K562 (cell line): ENCODE measurements around the gene MCM9. TPM values are rescaled to one million over a fixed set of nuclear protein-coding genes. Genes with fewer than 3 reads are reported as not detected.

Source experiments
- ATF1 ChIP-seq, 2 experiments: fragments of 450-650 bp in 1 of 2; IDR thresholded peaks; 2 replicates each; pipeline ENCODE4 v1.6.1; 2016; ENCODE audit warnings: missing compliant biosample characterization in 1 of 2, missing genetic modification characterization in 1 of 2
- ESRRA ChIP-seq: fragments of 450-650 bp; IDR thresholded peaks from 2 replicates; pipeline ENCODE4 v1.6.1; 2014; ENCODE audit warnings: low read depth, mild to moderate bottlenecking, moderate library complexity, borderline replicate concordance
- HNRNPH1 ChIP-seq: fragments of 200-400 bp; formaldehyde crosslinking; optimal IDR thresholded peaks from 2 replicates; pipeline ENCODE3; 2017; ENCODE audit warnings: low read depth, mild to moderate bottlenecking, low read length, moderate library complexity
- MTA1 ChIP-seq: fragments of 450-650 bp; IDR thresholded peaks from 2 replicates; pipeline ENCODE4 v1.6.1; 2017; ENCODE audit warnings: borderline replicate concordance
- NFRKB ChIP-seq: fragments of 450-650 bp; IDR thresholded peaks from 2 replicates; pipeline ENCODE4 v1.6.1; 2016; ENCODE audit warnings: low read depth
- NFXL1 ChIP-seq: fragments of 450-650 bp; formaldehyde crosslinking; IDR thresholded peaks from 2 replicates; pipeline ENCODE4 v1.4.0; 2021; ENCODE audit warnings: mild to moderate bottlenecking
- PHF8 ChIP-seq: fragments of 200-600 bp; sonication (generic); IDR thresholded peaks from 2 replicates; pipeline ENCODE4 v1.6.1; 2012; ENCODE audit warnings: mixed run types, mild to moderate bottlenecking, inconsistent platforms, low read length, moderate library complexity, borderline replicate concordance
- RCOR1 ChIP-seq, 2 experiments: IDR thresholded peaks; 2 replicates each; pipeline ENCODE4 v1.6.1; 2012; ENCODE audit warnings: low read depth in 2 of 2, low read length in 2 of 2, borderline replicate concordance in 1 of 2, improper control_type of control experiment in 1 of 2
- STAT5B ChIP-seq: fragments of 250-450 bp; sonication (Bioruptor Pico); IDR thresholded peaks from 2 replicates; pipeline ENCODE4 v1.8.0; 2021; ENCODE audit warnings: mild to moderate bottlenecking, inconsistent platforms
- TAF15 ChIP-seq: fragments of 200-400 bp; formaldehyde crosslinking; IDR thresholded peaks from 2 replicates; pipeline ENCODE4 v1.6.1; 2017; ENCODE audit warnings: mild to moderate bottlenecking, low read depth, low read length, moderate library complexity
- TCFL5 ChIP-seq: fragments of 250-450 bp; sonication (Bioruptor Pico); conservative IDR thresholded peaks from 2 replicates; pipeline ENCODE4 v1.6.1; 2021; ENCODE audit warnings: mild to moderate bottlenecking, moderate library complexity, matching md5 sums
- TEAD2 ChIP-seq: fragments of 450-650 bp; IDR thresholded peaks from 2 replicates; pipeline ENCODE4 v1.6.1; 2016; ENCODE audit warnings: missing genetic modification characterization, control low read depth, missing compliant biosample characterization
- THRAP3 ChIP-seq: fragments of 450-650 bp; IDR thresholded peaks from 2 replicates; pipeline ENCODE4 v1.6.1; 2016; ENCODE audit warnings: mild to moderate bottlenecking, inconsistent platforms, borderline replicate concordance
- ZNF311 ChIP-seq: fragments of 250-450 bp; sonication (Bioruptor Pico); IDR thresholded peaks from 2 replicates; pipeline ENCODE4 v1.4.0; 2020; ENCODE audit warnings: mild to moderate bottlenecking, moderate library complexity
- polyA plus RNA-seq, 8 experiments: library from polyadenylated mRNA; depleted of rRNA in 4 of 8; stranded (reverse) in 5 of 8; unstranded in 3 of 8; fragments of >200 nt; fragmentation: Nextera tagmentation in 2 of 8; fragmentation: Illumina TruSeq in 1 of 8; extraction: Ambion mirVana in 2 of 8; extraction: Trizol in 1 of 8; gene quantifications; 2 replicates each; pipeline versions ENCODE4 v1.2.1 to v1.2.3, GENCODE V29; 2011 to 2014; ENCODE audit warnings: inconsistent platforms in 1 of 8, missing spikeins in 1 of 8
- total RNA-seq, 7 experiments: library from RNA; depleted of rRNA in 6 of 7; stranded (reverse); fragments of >200 nt in 6 of 7; fragmentation: Illumina TruSeq in 2 of 7; extraction: Trizol in 2 of 7; gene quantifications; 2 replicates each; pipeline versions ENCODE4 v1.2.1 to v1.2.3, GENCODE V29; 2011 to 2021; ENCODE audit warnings: low replicate concordance in 1 of 7
- TF ChIP-seq, protein P1 (sequence below): fragments of 450-650 bp; IDR thresholded peaks from 2 replicates; pipeline ENCODE4 v1.6.1; 2017; ENCODE audit warnings: antibody characterized with exemption, mild to moderate bottlenecking
- TF ChIP-seq, protein P2 (sequence below): fragments of 450-650 bp; formaldehyde crosslinking; IDR thresholded peaks from 2 replicates; pipeline ENCODE4 v1.4.0; 2022; ENCODE audit warnings: mild to moderate bottlenecking, moderate library complexity
- TF ChIP-seq, protein P3 (sequence below): fragments of 250-450 bp; sonication (Bioruptor Pico); IDR thresholded peaks from 2 replicates; pipeline ENCODE4 v1.8.0; 2022; ENCODE audit warnings: inconsistent platforms
- TF ChIP-seq, protein P4 (sequence below): fragments of 450-650 bp; IDR thresholded peaks from 2 replicates; pipeline ENCODE4 v1.6.1; 2016; ENCODE audit warnings: borderline replicate concordance

MCM9 gene
- total and polyA plus RNA-seq, 9 of the 15 experiments (the other 6 are each of a cell fraction or from before 2014, with no cell fraction given): 4.8 to 16.7 (median 11.6) TPM

DNA sequence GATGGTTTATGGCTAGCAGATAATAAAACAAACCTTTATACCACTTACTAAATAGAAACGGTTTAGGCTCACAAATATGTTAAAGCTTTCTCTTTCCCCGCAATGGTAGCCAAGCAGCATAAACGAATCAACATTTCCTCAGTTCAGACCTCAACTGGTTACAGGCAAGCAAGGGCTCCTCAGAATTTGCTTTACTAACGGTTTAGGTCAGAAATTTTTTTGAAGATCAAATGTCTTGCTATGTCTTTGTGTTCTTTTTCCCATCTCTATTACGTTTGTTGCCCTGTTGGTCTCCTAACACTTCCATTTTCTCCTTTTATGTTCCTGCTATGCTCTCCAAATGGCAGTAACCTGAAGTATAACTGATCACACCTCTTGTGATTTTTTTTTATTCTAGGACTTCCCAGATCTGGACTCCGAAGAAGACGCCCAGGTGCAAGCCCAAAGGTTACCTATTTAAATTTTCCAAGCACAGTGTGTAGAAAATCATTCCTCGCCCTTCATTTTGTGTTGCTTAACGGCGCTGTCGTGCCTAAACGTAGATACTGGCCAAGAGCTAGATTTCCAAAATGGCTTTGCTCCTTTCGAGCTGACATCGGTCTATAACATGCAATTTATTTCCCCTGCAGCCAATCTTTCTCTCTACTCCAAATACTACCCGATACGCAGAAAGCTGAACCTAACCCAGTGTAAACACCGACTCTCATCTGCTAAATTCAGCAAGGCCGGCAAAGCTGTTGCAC is 41.7 kb downstream of the MCM9 start (continued):
- TF ChIP-seq, protein P1, sequence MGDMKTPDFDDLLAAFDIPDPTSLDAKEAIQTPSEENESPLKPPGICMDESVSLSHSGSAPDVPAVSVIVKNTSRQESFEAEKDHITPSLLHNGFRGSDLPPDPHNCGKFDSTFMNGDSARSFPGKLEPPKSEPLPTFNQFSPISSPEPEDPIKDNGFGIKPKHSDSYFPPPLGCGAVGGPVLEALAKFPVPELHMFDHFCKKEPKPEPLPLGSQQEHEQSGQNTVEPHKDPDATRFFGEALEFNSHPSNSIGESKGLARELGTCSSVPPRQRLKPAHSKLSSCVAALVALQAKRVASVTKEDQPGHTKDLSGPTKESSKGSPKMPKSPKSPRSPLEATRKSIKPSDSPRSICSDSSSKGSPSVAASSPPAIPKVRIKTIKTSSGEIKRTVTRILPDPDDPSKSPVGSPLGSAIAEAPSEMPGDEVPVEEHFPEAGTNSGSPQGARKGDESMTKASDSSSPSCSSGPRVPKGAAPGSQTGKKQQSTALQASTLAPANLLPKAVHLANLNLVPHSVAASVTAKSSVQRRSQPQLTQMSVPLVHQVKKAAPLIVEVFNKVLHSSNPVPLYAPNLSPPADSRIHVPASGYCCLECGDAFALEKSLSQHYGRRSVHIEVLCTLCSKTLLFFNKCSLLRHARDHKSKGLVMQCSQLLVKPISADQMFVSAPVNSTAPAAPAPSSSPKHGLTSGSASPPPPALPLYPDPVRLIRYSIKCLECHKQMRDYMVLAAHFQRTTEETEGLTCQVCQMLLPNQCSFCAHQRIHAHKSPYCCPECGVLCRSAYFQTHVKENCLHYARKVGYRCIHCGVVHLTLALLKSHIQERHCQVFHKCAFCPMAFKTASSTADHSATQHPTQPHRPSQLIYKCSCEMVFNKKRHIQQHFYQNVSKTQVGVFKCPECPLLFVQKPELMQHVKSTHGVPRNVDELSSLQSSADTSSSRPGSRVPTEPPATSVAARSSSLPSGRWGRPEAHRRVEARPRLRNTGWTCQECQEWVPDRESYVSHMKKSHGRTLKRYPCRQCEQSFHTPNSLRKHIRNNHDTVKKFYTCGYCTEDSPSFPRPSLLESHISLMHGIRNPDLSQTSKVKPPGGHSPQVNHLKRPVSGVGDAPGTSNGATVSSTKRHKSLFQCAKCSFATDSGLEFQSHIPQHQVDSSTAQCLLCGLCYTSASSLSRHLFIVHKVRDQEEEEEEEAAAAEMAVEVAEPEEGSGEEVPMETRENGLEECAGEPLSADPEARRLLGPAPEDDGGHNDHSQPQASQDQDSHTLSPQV: peak; percentile 61; the same call in 1 of the 2 replicates
- TF ChIP-seq ATF1 (CRISPR knock-in tag; IDR thresholded peaks at IDR 0.05) (no peak), ATF1 (tag; IDR thresholded peaks at IDR 0.05) (peak; percentile 40; the same call in 1 of the 2 replicates), NFXL1 (CRISPR knock-in tag) (0 out of 2 replicates have a peak, but pooled peaks have one; percentile 43), RCOR1 (IDR thresholded peaks at IDR 0.05; ENCODE audit: borderline replicate concordance in 1 of 2, low read depth in 2 of 2, low read length in 2 of 2) (no peak; a peak in 1 of 4 replicates), MTA1 (no peak), PHF8 (no peak; the same call in 1 of the 2 replicates), HNRNPH1 (no peak), TCFL5 (CRISPR knock-in tag) (no peak), TEAD2 (0 out of 2 replicates have a peak, but pooled peaks have one; percentile 1), THRAP3 (no peak), TAF15 (no peak), STAT5B (CRISPR knock-in tag) (no peak), ESRRA (no peak), NFRKB (peak; percentile 94), ZNF311 (CRISPR knock-in tag) (no peak)
- TF ChIP-seq, protein P2, sequence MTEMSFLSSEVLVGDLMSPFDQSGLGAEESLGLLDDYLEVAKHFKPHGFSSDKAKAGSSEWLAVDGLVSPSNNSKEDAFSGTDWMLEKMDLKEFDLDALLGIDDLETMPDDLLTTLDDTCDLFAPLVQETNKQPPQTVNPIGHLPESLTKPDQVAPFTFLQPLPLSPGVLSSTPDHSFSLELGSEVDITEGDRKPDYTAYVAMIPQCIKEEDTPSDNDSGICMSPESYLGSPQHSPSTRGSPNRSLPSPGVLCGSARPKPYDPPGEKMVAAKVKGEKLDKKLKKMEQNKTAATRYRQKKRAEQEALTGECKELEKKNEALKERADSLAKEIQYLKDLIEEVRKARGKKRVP (CRISPR knock-in tag): no peak; the same call in 1 of the 2 replicates
- TF ChIP-seq, protein P3, sequence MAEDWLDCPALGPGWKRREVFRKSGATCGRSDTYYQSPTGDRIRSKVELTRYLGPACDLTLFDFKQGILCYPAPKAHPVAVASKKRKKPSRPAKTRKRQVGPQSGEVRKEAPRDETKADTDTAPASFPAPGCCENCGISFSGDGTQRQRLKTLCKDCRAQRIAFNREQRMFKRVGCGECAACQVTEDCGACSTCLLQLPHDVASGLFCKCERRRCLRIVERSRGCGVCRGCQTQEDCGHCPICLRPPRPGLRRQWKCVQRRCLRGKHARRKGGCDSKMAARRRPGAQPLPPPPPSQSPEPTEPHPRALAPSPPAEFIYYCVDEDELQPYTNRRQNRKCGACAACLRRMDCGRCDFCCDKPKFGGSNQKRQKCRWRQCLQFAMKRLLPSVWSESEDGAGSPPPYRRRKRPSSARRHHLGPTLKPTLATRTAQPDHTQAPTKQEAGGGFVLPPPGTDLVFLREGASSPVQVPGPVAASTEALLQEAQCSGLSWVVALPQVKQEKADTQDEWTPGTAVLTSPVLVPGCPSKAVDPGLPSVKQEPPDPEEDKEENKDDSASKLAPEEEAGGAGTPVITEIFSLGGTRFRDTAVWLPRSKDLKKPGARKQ (CRISPR knock-in tag): no peak
- TF ChIP-seq, protein P4, sequence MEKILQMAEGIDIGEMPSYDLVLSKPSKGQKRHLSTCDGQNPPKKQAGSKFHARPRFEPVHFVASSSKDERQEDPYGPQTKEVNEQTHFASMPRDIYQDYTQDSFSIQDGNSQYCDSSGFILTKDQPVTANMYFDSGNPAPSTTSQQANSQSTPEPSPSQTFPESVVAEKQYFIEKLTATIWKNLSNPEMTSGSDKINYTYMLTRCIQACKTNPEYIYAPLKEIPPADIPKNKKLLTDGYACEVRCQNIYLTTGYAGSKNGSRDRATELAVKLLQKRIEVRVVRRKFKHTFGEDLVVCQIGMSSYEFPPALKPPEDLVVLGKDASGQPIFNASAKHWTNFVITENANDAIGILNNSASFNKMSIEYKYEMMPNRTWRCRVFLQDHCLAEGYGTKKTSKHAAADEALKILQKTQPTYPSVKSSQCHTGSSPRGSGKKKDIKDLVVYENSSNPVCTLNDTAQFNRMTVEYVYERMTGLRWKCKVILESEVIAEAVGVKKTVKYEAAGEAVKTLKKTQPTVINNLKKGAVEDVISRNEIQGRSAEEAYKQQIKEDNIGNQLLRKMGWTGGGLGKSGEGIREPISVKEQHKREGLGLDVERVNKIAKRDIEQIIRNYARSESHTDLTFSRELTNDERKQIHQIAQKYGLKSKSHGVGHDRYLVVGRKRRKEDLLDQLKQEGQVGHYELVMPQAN: 0 out of 2 replicates have a peak, but pooled peaks have one; percentile 41
